ENCODE data around the gene MPC1L. TPM values are rescaled to one million over a fixed set of nuclear protein-coding genes. Genes with fewer than 3 reads are reported as not detected.
A peak's percentile ranks its signal among the peaks of the same experiment; 100 is the strongest.

Gene MPC1L
- polyA plus RNA-seq, 4 donors: not detected

GRCh38 chrX:40625294-40625693, 2.1 kb downstream of the MPC1L start:
- DNase-seq (ENCODE audit: low read depth in 4 of 4, low spot score in 2 of 4): no peak

- no peak for DNase-seq (ENCODE audit: low read depth in 4 of 4, low spot score in 2 of 4)
Measured at GRCh38 chrX:40628506-40628905, 5.3 kb downstream of the MPC1L start.

- DNase-seq (ENCODE audit: low read depth in 4 of 4, low spot score in 2 of 4): no peak
Measured at GRCh38 chrX:40632199-40632598, 9.0 kb downstream of the MPC1L start.

- DNase-seq (ENCODE audit: low read depth in 4 of 4, low spot score in 2 of 4): no peak
Measured at GRCh38 chrX:40637687-40638086, 14.5 kb downstream of the MPC1L start.

GRCh38 chrX:40644176-40644575, 20.9 kb downstream of the MPC1L start:
- DNase-seq (ENCODE audit: low read depth in 4 of 4, low spot score in 2 of 4): no peak

GRCh38 chrX:40644821-40645358, 21.7 kb downstream of the MPC1L start:
- DNase-seq (ENCODE audit: low read depth in 4 of 4, low spot score in 2 of 4): no peak

- DNase-seq (ENCODE audit: low read depth in 4 of 4, low spot score in 2 of 4): no peak
Measured at GRCh38 chrX:40646489-40647306, 23.5 kb downstream of the MPC1L start.

- DNase-seq (ENCODE audit: low read depth in 4 of 4, low spot score in 2 of 4): peak; percentile 56 to 83 (median 74)
Measured at GRCh38 chrX:40647307-40648197, 24.3 kb downstream of the MPC1L start, which contains the start of gene CXorf38. TSS of gene CXorf38 (minus strand) at chrX:40647561. CDS start at chrX:40647520, 41 bp downstream.

GRCh38 chrX:40651620-40652223, 28.5 kb downstream of the MPC1L start:
- DNase-seq (ENCODE audit: low read depth in 4 of 4, low spot score in 2 of 4): peak in 1 of 4 donors; percentile 23

- no peak for DNase-seq (ENCODE audit: low read depth in 4 of 4, low spot score in 2 of 4)
Measured at GRCh38 chrX:40652664-40653063, 29.4 kb downstream of the MPC1L start.

- DNase-seq (ENCODE audit: low read depth in 4 of 4, low spot score in 2 of 4): no peak
Measured at GRCh38 chrX:40653535-40653934, 30.3 kb downstream of the MPC1L start.

- DNase-seq (ENCODE audit: low read depth in 4 of 4, low spot score in 2 of 4): no peak
Measured at GRCh38 chrX:40660381-40660780, 37.2 kb downstream of the MPC1L start.

- no peak for DNase-seq (ENCODE audit: low read depth in 4 of 4, low spot score in 2 of 4)
Measured at GRCh38 chrX:40661489-40661888, 38.3 kb downstream of the MPC1L start.

- DNase-seq (ENCODE audit: low read depth in 4 of 4, low spot score in 2 of 4): no peak
Measured at GRCh38 chrX:40663078-40663740, 40.0 kb downstream of the MPC1L start.

- no peak for DNase-seq (ENCODE audit: low read depth in 4 of 4, low spot score in 2 of 4)
Measured at GRCh38 chrX:40663880-40664630, 40.8 kb downstream of the MPC1L start.

GRCh38 chrX:40671126-40671525, 47.9 kb downstream of the MPC1L start:
- no peak for DNase-seq (ENCODE audit: low read depth in 4 of 4, low spot score in 2 of 4)

All from left renal cortex interstitium (tissue), 4 donors.